ENCODE data around the gene SCN4B. TPM values are rescaled to one million over a fixed set of nuclear protein-coding genes. Genes with fewer than 3 reads are reported as not detected.

Gene SCN4B
- total RNA-seq, 2 experiments from 2014 or later, result not detected

- H3K9me3 Mint-ChIP-seq, result no peaks in the 10 kb centered on the region
Observed at GRCh38 chr11:118112711-118113430, 39.8 kb downstream of the SCN4B start.

GRCh38 chr11:118111744-118112035, 40.9 kb downstream of the SCN4B start:
- Histone ChIP-seq H3K27me3 (ENCODE audit: control insufficient read depth in 1 of 2, insufficient read depth in 2 of 2, low read length in 2 of 2) (no peaks in the 10 kb centered on the region), H3K4me3 (ENCODE audit: low read length) (no peak overlapping the region), H3K27ac (ENCODE audit: low read depth in 1 of 2, low read length in 2 of 2) (no peak overlapping the region), H3K4me1 (ENCODE audit: insufficient read depth, low read length) (no peaks in the 10 kb centered on the region), H3K9me3 (ENCODE audit: control insufficient read depth in 1 of 2, insufficient read depth in 1 of 2, low read length in 2 of 2) (no peaks in the 10 kb centered on the region), H3K36me3 (ENCODE audit: insufficient read depth, low read length) (no peaks in the 10 kb centered on the region)
- Mint-ChIP-seq H3K36me3 (ENCODE audit: low read depth) (no peaks in the 10 kb centered on the region), H3K9me3 (no peaks in the 10 kb centered on the region), H3K27me3 (peaks cover 12% of the 10 kb centered on the region), H3K4me3 (no peak overlapping the region), H3K4me1 (ENCODE audit: low read depth) (no peaks in the 10 kb centered on the region), H3K27ac (no peak overlapping the region)
- ChIA-PET CTCF (no interaction called here), POLR2A (no interaction called here)
- intact Hi-C loops (cut with DNase I, micrococcal nuclease), result no loop called here
- DNase-seq (no peak), ATAC-seq (ENCODE audit: poor library complexity) (no peak)
- no peak for TF ChIP-seq CTCF (IDR thresholded peaks at IDR 0.05)

More at GRCh38 chr11:118112711-118113430, 39.8 kb downstream of the SCN4B start:
- Histone ChIP-seq H3K36me3 (ENCODE audit: insufficient read depth, low read length) (no peaks in the 10 kb centered on the region), H3K27ac (ENCODE audit: low read depth in 1 of 2, low read length in 2 of 2) (no peak overlapping the region), H3K27me3 (ENCODE audit: control insufficient read depth in 1 of 2, insufficient read depth in 2 of 2, low read length in 2 of 2) (peaks cover 0 to 3% of the 10 kb centered on the region in 2 experiments), H3K4me1 (ENCODE audit: insufficient read depth, low read length) (peaks cover 3% of the 10 kb centered on the region), H3K4me3 (ENCODE audit: low read length) (no peak overlapping the region), H3K9me3 (ENCODE audit: control insufficient read depth in 1 of 2, insufficient read depth in 1 of 2, low read length in 2 of 2) (no peaks in the 10 kb centered on the region)
- CTCF ChIA-PET, result interaction anchor here (0.7 kb wide), 1 partner anchor 810 kb away, joined by 4 read pairs; no protein-coding TSS in a partner anchor
- intact Hi-C loops (cut with DNase I, micrococcal nuclease), result no loop called here
- POLR2A ChIA-PET, result no interaction called here
- DNase-seq, result no peak
- H3K4me3 Mint-ChIP-seq, result no peak overlapping the region
- no peak for ATAC-seq (ENCODE audit: poor library complexity)
- peaks cover 12% of the 10 kb centered on the region for H3K27me3 Mint-ChIP-seq
- H3K36me3 Mint-ChIP-seq (ENCODE audit: low read depth), result no peaks in the 10 kb centered on the region
- H3K4me1 Mint-ChIP-seq (ENCODE audit: low read depth), result no peaks in the 10 kb centered on the region
- no peak for TF ChIP-seq CTCF (IDR thresholded peaks at IDR 0.05)
- H3K27ac Mint-ChIP-seq, result no peak overlapping the region

DNA sequence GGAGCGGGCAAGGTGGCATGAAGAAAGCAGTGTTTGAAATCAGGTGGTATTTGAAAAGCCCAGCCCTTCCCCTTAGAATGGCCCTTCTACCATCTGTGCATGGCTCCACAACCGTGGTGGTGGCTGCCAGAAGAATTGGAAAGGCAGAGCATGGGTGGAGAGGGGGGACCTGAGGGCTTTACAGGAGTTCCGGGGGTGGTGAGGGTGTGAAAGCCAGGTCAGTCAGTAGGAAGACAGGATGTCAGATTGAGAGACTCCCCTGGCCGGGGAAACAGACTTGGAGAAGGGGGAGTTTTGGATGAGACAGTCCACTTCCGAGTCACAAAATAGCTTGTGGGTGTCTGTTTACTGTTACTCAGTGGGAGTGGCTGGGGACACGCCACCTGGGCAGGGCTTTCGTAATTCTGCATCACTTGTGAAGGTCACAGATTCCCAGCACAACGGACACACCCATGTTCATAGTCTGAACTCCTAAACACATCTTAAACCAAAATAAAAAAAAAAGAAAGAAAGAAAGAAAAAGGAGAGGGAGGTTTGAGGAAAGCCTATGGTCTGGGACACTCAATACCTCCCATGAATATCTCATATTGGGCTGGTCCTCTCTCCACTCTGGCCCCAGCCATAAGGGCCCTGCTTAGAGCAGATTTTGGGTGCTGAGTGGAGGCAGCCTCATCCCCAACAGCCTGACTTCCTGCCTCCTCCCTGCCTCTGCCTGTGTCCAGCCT, 41.4 kb downstream of the SCN4B start:
- no peak for TF ChIP-seq CTCF (IDR thresholded peaks at IDR 0.05)
- H3K27me3 Mint-ChIP-seq, result peaks cover 12% of the 10 kb centered on the region
- intact Hi-C loops (cut with DNase I, micrococcal nuclease), result no loop called here
- Histone ChIP-seq H3K4me3 (ENCODE audit: low read length) (no peak overlapping the region), H3K9me3 (ENCODE audit: control insufficient read depth in 1 of 2, insufficient read depth in 1 of 2, low read length in 2 of 2) (no peaks in the 10 kb centered on the region), H3K27ac (ENCODE audit: low read depth in 1 of 2, low read length in 2 of 2) (no peak overlapping the region), H3K27me3 (ENCODE audit: control insufficient read depth in 1 of 2, insufficient read depth in 2 of 2, low read length in 2 of 2) (no peaks in the 10 kb centered on the region), H3K36me3 (ENCODE audit: insufficient read depth, low read length) (no peaks in the 10 kb centered on the region), H3K4me1 (ENCODE audit: insufficient read depth, low read length) (no peaks in the 10 kb centered on the region)
- H3K4me3 Mint-ChIP-seq, result no peak overlapping the region
- CTCF ChIA-PET, result no interaction called here
- ATAC-seq (ENCODE audit: poor library complexity), result no peak
- no peaks in the 10 kb centered on the region for H3K36me3 Mint-ChIP-seq (ENCODE audit: low read depth)
- H3K27ac Mint-ChIP-seq, result no peak overlapping the region
- DNase-seq, result no peak
- H3K4me1 Mint-ChIP-seq (ENCODE audit: low read depth), result no peaks in the 10 kb centered on the region
- H3K9me3 Mint-ChIP-seq, result no peaks in the 10 kb centered on the region
- POLR2A ChIA-PET, result no interaction called here
